ENCODE measurements around the gene TNFRSF25.
"Not testable (repeated sequence)": the region's sequence is repeated elsewhere in the genome, so short reads cannot be mapped to it uniquely, and the experiment has no call there.

TNFRSF25 gene

DNA sequence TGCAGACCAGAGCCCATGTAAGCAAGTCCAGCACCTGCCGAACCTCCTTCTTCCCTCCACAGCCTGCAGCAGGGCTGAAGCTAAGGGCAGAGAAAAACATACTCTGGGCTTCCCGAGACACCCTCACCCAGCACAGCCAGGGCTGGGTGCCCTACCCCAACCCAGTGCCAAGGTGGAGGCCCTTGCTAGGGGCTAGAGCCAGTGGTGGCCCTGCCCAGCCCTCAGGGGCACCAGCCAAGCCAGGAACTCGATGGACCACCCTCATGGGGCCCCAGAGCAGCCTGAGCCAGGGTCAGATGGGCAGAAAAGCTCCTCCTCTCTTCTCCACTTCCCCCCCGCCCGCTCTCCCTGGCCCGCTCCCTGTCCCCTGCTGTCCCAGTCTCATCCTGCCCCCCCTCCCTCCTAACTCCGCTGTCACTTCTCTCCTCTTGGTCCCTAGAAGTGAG lies 15.9 kb downstream of the TNFRSF25 start:
- DNase-seq = no peak

DNA sequence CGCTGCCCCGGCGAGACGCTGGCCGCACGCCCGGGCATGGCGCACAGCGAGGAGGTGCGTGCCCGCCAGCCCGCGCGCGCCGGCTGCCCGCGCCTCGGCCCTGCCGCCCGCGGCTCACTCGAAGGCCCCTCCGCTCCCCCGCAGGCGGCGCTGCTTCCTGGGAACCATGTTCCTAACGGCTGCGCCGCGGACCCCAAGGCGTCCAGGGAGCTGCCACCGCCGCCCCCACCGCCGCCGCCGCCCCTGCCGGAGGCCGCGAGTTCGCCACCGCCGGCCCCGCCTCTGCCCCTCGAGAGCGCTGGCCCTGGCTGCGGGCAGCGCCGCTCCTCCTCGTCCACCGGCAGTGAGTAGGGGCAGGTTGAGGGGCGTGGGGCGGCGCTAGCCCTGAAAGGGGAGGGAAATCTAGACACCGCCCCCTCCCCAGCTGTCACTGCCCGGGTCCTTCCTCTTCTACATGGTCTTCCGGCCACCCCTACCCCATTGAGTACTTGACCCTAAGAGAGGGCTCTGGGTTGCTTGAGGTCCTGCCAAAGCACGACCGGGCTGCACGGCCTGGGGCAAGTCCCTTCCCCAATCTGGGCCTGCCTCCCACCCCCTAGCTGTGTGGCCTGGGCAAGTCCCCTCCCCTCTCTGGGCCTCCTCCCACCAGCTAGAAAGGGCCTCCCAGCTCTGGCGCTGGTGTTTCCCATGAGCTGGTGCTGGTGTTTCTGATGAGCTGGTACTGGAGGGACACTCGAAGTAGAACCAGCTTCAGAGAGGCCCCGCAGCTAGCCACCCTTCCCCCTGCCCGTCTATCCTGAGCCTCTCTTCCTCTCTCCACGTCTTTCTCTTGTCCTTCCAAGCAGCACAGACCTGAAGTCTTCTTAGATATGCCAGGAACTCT lies 17.0 kb downstream of the TNFRSF25 start:
- no peak for DNase-seq

DNA sequence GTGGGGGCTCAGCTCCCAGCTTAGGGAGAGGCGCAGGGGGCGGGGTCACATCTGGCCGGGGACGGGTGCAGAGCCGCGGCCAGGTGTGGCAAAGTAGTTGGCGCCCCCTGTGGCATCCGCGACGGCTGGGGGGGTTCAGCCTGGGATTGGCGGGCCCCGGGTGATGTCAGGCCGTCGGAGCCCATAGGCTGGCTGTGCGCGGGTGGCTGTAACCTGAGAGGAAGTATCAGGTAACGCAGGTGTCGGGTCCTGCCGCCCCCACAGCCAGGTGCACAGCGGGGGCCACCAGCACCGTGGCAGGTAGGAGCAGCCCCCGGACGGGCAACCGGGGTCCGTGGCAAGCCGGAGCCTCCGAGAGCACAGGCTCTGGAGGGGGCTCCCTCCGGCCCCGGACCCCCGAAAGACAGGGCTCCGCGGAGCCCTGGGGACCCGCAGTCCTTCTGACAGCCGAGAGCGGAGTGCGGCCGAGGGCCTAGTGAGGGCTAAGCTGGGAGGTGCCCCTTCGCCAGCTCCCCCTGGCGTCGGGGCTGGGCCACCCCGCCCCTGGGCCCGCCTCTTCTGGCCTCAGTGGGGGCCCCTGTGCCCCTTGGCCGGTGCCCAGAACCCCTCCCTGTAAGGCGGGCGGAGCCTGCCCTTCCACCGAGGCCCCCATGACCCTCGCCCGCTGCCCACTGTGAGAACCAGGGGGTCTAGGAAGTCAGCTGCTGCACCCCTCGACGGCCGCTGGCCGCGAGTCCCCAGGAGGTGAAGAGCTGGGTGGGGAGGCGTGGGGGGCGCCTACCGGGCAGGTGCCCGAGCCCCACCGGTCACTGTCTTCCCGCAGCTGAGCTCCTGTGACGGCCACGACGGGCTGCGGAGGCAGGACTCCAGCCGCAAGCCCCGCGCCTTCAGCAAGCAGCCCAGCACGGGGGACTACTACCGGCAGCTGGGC lies 17.9 kb downstream of the TNFRSF25 start:
- DNase-seq = no peak

DNA sequence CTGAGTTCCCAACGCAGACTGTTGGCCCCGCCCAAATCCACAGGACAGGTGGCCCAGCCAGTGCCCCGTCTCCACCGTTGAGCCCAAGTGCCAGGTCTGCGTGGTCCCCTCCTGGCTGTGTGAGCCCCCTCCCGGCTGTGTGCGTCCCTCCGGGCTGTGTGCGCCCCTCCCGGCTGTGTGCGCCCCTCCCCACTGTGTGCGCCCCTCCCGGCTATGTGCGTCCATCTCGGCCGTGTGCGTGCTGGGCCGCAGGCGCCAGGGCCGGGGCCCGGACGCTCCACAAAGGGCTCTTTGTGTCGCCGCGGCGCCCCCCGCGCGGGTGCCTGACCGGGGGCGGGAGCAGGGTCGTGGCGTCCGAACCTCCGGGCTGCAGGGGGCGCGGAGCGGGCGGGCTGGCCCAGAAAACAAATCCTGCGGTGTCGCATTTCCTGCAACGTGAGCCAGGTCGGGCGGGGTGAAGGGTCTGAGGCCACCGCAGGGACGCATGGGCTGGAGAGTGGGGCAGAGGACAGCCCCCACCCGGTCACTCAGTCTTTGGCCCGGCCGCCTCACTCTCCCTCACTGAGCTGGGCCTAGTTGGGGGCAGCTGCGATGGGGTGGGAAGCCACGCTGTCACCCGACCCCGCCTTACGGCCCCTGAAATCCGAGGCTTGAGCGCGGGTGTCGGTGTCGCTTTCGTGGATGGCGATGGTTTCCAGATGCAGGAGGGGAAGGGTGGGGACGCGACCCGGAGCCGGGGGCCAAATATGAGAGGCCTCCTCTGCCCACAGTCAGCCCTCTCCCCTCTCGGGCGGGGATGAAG lies 18.8 kb downstream of the TNFRSF25 start:
- DNase-seq = no peak

DNA sequence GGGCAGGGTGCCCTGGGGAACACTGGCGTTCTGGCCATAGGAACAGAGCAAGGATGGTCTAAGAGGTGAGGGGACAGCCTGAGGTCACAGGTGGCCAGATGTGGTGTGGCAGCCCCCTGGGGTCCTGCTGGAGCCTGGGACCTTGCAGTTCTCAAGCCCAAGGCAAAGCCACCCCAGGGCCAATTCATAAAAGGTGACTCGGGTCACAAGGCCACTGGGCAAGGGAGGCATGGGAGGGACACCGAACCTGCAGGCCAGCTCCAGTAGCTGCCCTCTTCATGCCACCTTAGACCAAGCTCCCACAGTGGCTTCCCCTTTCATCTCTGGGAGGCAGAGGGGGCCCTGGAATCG lies 19.3 kb downstream of the TNFRSF25 start:
- no peak for DNase-seq

DNA sequence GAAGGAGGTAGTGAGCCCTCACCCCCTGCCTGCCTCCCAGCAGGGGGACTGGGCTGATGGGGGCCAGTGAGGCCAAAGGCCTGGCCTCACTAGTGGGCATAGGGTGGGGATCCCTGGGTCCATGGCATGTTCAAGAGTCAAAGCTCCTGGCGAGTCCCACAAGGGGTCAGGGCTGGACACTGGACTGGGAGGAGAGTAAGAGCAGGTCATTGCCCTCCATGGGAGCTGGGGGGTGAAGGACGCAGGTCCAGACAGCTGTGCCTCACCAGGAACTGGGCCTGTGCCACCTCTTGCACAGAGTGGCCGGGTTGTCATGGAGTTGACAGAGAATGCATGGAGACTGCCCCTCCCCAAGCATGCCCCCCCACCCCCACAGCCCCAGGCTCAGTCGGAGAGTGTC lies 20.0 kb downstream of the TNFRSF25 start:
- DNase-seq = not testable (repeated sequence)

DNA sequence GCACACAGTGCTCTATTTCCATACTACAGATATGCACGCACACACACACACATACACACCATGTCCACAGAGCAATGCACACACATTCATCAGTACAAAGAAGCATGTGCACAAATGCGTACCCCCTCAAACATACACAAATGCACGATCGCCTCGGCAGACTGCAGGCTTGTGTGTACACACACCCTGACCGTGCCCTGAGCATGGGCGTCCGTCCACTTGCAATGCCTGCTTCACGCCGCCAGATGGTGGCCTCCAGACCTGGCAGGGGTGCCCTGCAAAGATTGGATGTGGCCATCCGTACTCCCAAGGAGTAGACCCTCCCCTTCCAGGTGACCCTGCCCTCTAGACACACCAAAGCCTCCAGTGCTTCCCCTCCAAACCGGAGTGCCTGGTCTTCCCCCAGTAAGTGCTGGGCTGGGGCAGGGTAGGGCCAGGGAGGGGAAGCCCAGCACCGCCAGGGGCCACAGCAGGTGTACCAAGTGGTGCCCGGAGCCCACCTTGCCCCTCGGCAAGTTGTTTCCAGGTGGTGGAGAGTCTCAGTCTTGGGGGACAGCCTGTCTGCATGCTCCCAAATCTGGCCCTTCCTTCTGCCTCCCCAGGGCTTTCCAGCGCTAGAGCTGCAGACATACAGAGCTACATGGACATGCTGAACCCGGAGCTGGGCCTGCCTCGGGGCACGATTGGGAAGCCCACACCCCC lies 20.8 kb downstream of the TNFRSF25 start:
- DNase-seq = no peak

DNA sequence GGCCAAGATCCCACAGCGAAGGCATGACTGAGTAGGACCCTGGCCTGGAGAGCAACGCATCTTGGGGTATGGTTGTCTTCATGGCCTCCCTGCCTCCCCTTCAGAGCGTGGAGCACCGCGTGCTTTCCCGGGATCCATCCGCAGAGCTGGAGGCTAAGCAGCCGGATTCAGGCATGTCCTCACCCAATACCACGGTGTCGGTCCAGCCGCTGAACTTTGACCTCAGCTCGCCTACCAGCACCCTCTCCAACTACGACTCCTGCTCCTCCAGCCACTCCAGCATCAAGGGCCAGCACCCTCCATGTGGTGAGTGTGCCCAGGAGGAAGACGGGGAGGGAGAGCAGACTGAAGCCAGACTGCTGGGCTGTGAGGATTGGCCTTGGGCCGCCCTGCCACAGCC lies 21.6 kb downstream of the TNFRSF25 start:
- no peak for DNase-seq

DNA sequence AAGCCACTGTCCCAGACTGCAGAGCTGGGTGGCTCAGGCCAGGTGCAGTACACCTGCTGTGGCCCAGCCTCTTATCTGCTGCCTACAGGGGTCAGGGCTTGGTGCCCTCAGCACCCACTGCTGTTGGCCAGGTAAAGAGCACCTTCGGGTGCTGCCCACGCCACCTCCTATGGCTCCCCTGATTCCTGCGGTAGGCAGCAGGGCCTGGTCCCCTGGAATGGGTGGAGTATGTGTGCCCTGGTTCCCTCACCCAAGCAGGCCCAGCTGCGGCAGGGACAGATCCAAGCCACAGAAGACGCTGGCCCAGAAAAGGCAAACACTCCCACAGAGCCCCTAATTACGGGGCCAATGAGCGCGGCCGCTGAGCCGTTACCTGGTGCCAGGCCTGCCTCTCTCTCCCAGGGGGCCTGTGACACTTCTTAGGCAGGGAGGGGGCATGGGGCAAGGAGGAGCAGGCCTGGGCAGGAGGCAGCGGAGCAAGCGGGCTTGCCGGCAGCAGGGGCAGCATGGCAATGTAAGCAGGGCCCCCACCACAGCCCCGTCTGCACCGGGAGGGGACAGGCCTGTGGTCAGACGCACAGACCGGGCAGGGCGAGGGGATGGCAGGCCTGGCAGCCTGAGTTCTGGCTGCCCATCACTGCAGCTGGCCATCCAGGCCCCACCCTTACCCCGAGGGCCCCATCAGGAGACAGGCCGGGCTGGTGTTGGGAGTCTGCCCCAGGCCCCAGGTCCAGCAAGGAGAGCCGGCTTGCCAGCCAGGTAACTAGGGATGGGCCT lies 22.4 kb downstream of the TNFRSF25 start:
- no peak for DNase-seq

DNA sequence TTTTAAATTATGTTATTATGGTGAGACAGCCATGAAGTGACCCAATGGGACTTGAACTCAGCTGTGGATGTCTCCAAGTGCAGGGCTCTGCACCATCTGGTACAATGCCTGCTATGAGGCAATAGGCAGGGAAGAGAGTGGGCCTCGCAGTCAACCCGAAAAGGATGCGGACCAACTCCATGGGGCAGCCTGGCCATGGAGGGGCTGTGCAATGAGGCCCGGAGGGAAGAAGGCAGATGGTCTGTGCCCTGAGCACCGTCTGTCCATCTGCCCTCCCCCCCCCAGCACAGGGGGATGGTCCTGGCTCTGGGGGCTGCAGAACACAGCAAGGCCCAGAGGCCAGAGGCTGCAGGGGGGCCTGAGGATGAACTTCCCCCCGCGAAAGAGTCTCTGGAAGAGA lies 24.4 kb downstream of the TNFRSF25 start:
- DNase-seq = no peak

DNA sequence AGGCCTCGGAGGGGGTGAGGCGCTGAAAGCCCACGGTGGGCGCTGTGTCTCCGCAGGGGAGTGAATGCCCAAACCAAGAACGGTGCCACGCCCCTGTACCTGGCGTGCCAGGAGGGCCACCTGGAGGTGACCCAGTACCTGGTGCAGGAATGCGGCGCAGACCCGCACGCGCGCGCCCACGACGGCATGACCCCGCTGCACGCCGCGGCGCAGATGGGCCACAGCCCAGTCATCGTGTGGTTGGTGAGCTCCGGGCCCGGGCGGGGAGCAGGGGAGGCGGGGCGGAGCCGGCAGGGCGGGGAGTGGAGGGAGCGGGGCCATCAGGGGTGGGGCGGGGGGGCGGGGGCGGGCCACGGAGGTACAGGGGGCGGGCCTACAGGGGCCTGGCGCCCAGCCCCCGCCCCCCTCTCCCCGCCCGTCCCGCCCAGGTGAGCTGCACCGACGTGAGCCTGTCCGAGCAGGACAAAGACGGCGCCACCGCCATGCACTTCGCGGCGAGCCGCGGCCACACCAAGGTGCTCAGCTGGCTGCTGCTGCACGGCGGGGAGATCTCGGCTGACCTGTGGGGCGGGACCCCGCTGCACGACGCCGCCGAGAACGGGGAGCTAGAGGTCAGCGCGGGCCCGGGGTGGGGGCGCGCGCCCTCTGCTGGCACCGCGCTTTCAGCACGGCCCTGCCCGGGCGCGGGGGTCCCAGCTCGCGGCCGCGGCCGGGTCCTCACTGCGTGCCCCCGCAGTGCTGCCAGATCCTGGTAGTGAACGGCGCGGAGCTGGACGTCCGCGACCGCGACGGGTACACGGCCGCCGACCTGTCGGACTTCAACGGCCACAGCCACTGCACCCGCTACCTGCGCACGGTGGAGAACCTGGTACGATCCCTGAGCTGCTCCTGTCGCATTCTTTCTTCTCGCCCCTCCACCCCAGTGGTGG lies 25.5 kb downstream of the TNFRSF25 start:
- DNase-seq = no peak

DNA sequence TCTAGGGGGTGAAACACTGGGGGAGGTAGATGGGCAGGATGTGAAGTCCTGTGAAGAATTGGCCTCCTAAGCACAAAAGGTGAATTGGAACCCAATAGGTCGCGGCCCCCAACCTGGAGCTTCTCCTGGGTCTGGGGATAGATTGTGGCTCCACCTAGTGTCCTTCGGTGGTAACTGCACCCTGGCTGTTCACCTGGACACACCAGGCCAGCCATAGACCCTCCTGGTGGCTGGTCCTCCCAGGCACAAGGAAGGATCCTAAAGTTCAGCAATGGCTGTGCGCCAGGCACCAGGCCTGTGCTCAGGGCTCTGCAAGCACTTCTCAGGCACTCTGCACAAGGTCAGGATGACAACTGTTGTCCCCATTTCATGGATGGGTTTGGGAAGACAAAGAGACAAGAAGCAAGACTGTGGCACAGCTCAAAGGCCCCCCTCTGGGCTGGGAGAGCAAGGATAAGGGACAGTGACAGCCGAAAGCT lies 27.9 kb downstream of the TNFRSF25 start:
- DNase-seq = no peak

DNA sequence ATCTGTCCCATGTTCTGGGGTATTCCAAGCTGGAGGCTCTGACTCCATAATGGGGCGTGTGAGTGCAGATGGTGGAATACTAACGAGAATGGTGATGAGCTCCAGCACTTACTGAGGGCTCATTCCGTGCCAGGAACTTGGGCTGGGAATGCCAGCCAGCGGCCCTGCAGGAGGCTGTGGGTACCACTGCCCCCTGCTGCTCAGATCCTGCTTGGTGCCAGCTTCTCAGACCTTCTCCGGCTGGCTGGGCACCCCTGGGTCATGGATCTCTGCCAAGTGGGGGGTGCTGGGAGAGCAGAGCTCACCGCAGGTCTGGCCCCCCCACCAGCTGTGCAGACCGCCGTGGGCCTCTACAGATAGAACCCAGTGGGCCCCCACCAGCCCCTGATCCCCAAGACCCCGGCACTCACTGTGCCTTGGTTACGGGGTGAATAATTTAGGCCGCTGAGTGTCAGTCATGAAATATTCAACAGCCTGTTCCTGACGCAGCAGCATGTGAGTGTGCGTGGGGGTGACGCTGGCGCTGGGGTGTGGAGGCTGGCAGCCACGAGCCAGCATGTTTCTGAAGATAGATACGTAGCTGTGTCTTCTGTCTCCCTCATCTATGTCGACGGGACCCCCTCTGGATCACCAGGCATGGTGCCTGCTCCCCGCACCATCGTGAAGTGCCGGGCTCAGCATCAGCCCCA lies 28.8 kb downstream of the TNFRSF25 start:
- DNase-seq = not testable (repeated sequence)

DNA sequence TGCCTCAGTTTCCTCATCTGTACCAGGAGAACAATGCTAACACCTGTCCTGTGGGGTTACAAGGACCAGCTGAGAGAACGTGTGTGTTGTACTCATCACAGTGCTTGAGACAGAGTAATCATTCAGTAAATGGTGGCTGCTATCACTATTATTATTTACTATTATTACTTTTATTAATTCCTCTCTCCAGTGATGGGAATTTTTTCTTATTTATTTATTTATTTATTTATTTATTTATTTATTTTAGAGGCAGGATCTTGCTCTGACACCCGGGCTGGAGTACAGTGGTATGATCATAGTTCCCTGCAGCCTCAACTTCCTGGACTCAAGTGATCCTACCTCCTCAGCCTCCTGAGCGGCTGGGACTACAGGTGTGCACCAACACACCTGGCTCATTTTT lies 29.7 kb downstream of the TNFRSF25 start:
- not testable (repeated sequence) for DNase-seq

DNA sequence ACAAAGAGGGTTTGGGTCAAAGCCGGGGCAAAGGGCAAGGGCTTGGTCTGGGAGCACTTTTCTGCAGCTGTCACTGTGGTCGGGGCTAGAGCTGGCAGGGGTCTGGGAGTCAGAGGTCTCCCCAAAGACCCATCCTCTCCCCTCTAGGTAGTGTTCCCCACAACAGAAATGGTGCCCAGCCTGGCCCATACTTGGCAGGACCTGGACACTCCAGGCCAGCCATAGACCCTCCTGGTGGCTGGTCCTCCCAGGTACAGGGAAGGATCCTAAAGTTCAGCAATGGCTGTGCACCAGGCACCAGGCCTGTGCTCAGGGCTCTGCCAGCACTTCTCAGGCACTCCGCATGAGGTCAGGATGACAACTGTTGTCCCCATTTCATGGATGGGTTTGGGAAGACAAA lies 30.4 kb downstream of the TNFRSF25 start:
- no peak for DNase-seq

DNA sequence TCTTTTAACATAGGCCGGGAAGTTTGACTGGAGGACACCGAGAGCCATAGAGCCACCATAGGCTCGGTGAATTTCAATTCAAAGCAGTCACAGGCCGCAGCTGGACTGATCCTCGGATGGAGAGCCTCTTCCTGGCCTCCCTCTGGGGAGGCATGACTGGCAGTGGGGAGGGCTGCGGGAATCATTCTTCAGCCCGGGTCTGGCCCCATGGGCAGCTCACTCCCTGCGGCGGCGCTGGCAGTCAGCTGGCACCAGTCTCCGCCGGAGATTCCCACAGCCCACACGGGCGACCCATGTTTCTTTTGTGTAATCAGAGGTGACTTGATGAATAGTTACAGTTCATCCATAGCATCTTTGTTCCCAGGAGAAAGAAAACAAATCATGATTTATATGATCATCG lies 30.8 kb downstream of the TNFRSF25 start:
- no peak for DNase-seq

DNA sequence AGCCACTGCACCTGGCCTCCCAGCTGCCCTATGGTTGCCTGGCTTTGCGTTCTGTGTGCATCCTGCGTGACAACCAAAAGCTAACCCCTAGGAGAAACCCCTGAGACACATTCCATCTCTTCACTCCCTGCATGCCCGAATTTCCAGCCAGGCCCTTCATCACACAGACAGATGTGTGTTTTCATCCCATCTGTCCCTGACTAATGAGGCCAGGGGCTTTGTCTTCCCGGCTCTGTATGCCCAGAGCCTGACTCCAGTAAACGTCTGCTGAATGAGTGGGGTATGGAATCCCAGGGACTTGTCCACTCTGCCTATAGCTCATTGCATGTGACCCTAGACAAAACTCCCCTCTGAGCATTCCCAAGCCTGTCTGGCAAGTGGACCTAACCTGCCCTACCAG lies 31.8 kb downstream of the TNFRSF25 start:
- no peak for DNase-seq

DNA sequence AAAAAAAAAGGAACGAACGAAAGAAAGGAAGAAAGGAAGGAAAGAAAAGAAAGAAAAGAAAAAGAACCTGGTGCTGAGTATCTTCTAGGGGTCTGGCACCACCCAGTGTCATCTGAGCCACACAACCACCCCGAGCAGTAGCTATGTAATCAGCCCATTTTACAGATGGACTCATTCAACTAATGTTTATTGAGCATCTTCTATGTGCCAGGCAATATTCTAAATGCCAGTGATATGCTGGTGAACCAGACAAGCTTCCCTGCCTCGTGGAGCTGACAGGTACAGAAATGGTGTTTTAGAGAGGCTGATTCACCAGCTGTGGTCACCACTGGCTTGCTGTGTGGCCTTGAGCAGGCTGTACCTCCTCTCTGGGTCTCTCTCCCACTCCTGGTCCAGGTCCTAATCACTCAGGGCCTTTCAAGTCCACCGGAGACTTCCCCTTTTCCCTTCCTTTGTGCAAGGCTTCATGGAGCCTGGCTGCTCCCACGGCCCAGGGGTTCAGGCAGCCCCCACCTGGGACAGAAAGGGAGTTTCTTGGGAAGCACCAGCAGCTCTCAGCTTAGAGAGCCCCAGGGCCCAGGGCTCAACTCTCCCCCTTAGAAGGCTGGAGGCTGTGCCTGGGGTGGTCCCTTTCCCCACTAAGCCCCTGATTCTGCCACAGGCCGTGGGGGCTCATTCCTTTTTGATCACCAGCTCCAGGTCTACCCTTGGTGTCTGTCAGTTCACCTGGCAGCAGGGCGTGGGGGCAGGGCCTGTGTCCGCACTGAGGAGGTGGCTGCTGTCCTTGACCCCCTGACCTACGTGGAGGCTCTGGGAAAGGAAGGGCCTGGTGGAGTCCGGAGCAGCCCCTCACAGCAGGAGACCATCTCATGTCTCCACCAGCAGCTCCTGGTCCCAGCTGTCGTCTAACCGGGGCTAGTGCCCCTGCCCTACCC lies 34.1 kb downstream of the TNFRSF25 start:
- DNase-seq = not testable (repeated sequence)
